ENCODE results near the gene SPARCL1. TPM values are rescaled to one million over a fixed set of nuclear protein-coding genes. Genes with fewer than 3 reads are reported as not detected.

Gene SPARCL1
- total and polyA plus RNA-seq, 10 of the 15 experiments (the other 5 are each of a cell fraction or from before 2014, with no cell fraction given) = 0.10 to 1.1 TPM; not detected in 8

GRCh38 chr4:87497159-87497558 lies 32.0 kb downstream of the SPARCL1 start (continued):
- TF ChIP-seq IRF5 (IDR thresholded peaks at IDR 0.05; ENCODE audit: borderline replicate concordance) (no peak), RAD21 (IDR thresholded peaks at IDR 0.05; ENCODE audit: insufficient read depth, low read depth, low read length) (peak; percentile 35), SMAD1 (IDR thresholded peaks at IDR 0.05; ENCODE audit: low read depth, partially characterized antibody) (no peak), JUNB (IDR thresholded peaks at IDR 0.05) (no peak), REST (IDR thresholded peaks at IDR 0.05; ENCODE audit: low read depth, low read length) (no peak), IKZF2 (IDR thresholded peaks at IDR 0.05) (no peak)
- TF ChIP-seq, protein P1, sequence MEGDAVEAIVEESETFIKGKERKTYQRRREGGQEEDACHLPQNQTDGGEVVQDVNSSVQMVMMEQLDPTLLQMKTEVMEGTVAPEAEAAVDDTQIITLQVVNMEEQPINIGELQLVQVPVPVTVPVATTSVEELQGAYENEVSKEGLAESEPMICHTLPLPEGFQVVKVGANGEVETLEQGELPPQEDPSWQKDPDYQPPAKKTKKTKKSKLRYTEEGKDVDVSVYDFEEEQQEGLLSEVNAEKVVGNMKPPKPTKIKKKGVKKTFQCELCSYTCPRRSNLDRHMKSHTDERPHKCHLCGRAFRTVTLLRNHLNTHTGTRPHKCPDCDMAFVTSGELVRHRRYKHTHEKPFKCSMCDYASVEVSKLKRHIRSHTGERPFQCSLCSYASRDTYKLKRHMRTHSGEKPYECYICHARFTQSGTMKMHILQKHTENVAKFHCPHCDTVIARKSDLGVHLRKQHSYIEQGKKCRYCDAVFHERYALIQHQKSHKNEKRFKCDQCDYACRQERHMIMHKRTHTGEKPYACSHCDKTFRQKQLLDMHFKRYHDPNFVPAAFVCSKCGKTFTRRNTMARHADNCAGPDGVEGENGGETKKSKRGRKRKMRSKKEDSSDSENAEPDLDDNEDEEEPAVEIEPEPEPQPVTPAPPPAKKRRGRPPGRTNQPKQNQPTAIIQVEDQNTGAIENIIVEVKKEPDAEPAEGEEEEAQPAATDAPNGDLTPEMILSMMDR (IDR thresholded peaks at IDR 0.05 in 2 of 3, conservative IDR thresholded peaks at IDR 0.05 in 1 of 3; ENCODE audit: control insufficient read depth in 2 of 3, extremely low read depth in 1 of 3, insufficient read depth in 1 of 3, low read depth in 3 of 3, low read length in 3 of 3) = peak; percentile 25 to 52 (median 48); a peak in 5 of 6 replicates
- TF ChIP-seq, protein P2, sequence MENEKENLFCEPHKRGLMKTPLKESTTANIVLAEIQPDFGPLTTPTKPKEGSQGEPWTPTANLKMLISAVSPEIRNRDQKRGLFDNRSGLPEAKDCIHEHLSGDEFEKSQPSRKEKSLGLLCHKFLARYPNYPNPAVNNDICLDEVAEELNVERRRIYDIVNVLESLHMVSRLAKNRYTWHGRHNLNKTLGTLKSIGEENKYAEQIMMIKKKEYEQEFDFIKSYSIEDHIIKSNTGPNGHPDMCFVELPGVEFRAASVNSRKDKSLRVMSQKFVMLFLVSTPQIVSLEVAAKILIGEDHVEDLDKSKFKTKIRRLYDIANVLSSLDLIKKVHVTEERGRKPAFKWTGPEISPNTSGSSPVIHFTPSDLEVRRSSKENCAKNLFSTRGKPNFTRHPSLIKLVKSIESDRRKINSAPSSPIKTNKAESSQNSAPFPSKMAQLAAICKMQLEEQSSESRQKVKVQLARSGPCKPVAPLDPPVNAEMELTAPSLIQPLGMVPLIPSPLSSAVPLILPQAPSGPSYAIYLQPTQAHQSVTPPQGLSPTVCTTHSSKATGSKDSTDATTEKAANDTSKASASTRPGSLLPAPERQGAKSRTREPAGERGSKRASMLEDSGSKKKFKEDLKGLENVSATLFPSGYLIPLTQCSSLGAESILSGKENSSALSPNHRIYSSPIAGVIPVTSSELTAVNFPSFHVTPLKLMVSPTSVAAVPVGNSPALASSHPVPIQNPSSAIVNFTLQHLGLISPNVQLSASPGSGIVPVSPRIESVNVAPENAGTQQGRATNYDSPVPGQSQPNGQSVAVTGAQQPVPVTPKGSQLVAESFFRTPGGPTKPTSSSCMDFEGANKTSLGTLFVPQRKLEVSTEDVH (IDR thresholded peaks at IDR 0.05; ENCODE audit: low read depth, partially characterized antibody) = no peak

Measured in GM12878 (cell line).